Epithelial cell of esophagus (primary cell): ENCODE results near the gene ZNF697.

ENCODE experiments used
- DNase-seq: peaks from one replicate; pipeline ENCODE4 v3.0.0; 2010; ENCODE audit warnings: low read depth
- H3K4me3 ChIP-seq: 2 replicates; pipeline ENCODE4 v1.5.1; 2011; ENCODE audit warnings: mild to moderate bottlenecking, low read length, control low read depth
- CTCF ChIP-seq: IDR thresholded peaks from 2 replicates; pipeline ENCODE4 v1.5.1; 2011; ENCODE audit warnings: low read depth, mild to moderate bottlenecking, low read length, control low read depth, inconsistent platforms; ENCODE audit not compliant: insufficient read depth; ENCODE audit errors: missing control alignments

ZNF697 gene

GRCh38 chr1:119653839-119654170 lies 5.7 kb upstream of the ZNF697 start:
- DNase-seq, result no peak
- TF ChIP-seq CTCF, result no peak
- no peak overlapping the region for H3K4me3 ChIP-seq

DNA sequence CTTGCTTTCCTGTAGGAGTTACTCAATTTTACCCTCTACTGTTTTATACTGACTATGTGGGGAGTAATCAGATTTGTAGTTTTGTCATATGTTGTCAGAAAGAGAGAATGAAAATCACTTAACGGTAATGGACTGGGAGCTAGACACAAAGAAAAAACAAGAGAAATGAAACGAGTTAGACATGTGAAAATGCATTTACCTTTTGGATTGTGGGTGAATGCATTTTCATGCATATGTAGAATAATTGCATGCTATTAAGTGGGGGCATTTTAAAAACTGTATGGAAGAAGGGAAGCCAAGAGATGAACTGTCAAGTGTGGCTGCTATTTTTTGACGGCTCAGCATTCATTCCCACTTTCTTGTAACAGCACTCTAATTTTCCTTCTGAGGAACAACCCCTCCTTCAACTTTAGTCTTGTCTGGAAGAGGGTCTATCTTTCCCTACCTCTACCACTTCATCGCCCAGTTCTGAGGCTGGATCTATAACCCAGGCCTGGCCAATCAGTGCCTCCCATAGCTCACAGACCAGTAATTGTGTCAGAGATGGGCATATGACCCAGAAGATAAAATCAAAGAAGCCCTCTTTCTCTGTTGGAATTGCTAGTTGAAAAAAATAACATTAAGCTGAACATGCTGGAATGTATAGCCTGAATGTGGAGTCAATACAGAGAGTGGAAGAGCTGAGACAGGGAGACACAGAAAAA lies 5.2 kb upstream of the ZNF697 start:
- no peak for TF ChIP-seq CTCF
- DNase-seq, result no peak
- no peak overlapping the region for H3K4me3 ChIP-seq

DNA sequence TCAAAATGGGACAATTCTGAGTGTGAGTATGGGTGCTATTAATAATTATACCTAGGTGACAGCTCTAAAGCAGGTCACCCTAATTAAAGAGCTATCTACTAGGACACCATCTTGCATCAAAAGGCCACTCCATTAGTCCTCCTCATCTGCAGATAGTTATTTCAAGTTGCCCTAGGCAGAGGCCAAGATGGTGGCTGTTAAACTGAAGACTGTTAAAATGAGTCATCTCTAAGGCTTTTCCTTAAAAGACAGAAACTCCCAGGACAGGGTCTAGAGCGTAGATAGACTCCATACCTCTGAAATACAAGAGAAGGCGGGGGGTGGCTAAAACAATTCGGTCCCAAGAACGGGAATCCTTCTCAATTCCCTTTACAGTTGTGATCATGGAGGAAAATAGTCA lies 4.5 kb upstream of the ZNF697 start:
- DNase-seq, result no peak

GRCh38 chr1:119651641-119652040 lies 3.6 kb upstream of the ZNF697 start:
- DNase-seq, result peak; percentile 68
- no peak for TF ChIP-seq CTCF
- H3K4me3 ChIP-seq, result no peak overlapping the region

More for the DNA sequence above, 4.5 kb upstream of the ZNF697 start:
- H3K4me3 ChIP-seq, result no peak overlapping the region
- TF ChIP-seq CTCF, result no peak

GRCh38 chr1:119651133-119651532 lies 3.1 kb upstream of the ZNF697 start:
- peak; percentile 45 for DNase-seq
- TF ChIP-seq CTCF, result no peak
- H3K4me3 ChIP-seq, result no peak overlapping the region

DNA sequence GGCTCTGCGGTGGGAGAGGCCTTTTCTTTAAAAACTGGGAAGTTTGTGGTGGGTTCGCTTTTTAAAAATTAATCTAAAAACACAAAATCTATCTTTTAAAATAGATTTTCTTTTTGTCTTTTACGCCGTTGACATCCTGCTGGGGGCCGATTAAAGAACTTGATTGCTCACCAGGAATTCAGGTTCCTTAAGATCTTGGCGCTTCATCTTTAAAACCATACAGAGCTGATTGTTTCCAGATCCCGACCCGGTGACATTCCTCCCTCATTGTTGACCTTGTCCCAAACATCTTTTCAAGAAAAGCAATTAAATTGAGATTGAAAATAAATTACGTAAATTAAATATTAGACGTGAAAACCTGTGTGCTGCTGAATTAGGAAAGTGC lies 546 bp upstream of the ZNF697 start:
- peak; percentile 32 for DNase-seq
- TF ChIP-seq CTCF, result no peak
- H3K4me3 ChIP-seq, result peak overlapping the region; percentile 58

DNA sequence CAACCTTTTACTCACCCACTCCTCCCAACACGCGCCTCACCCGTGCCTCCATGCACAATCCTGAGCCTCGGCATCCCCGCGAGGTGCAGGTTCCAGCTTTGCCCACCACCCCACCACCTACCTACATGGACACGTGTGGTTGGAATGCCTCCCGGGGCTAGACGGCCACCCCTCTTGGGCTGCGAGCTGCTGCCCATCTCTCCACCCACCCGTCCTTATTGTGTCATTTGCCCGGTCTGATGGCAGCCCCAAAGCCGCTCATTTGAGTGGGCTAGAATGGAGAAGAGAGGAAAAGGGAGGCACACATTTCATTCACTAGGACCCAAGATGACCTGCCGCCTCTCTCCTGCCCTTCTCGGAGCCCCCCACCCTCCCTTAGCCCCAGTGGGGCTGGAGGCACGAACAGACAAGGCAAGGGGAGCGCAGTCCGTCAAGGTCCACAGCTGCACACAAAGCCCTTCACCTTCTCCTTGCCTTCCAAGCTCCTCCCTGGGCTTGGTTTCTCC lies 785 bp downstream of the ZNF697 start:
- no peak for DNase-seq
- peak overlapping the region; percentile 81 for H3K4me3 ChIP-seq
- peak; percentile 2 for TF ChIP-seq CTCF
